Measurements from ENCODE around the gene ANKRD30A.

ANKRD30A gene

DNA sequence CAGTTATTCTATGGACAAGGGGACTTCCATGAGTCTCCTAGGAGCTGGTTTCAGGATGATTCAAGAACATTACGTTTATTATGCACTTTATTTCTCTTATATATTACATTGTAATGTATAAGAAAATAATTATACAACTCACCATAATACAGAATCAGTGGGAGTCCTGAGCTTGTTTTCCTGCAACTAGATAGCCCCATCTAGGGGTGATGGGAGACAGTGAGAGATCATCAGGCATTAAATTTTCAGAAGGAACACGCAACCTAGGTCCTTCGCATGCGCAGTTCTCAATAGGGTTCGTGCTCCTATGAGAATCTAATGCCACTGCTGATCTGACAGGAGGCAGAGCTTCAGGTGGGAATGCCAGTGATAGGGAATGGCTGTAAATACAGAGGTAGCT, 137.9 kb downstream of the ANKRD30A start:
- Histone ChIP-seq H3K4me1 (ENCODE audit: control insufficient read depth, insufficient read depth, low read length) (no peaks in the 10 kb centered on the region), H3K27ac (ENCODE audit: low read depth, low read length) (no peak overlapping the region), H3K9ac (ENCODE audit: low read length) (no peak overlapping the region), H3K36me3 (ENCODE audit: control insufficient read depth, insufficient read depth, low read length) (no peaks in the 10 kb centered on the region), H3K4me3 (ENCODE audit: low read depth, low read length) (no peak overlapping the region), H3K27me3 (ENCODE audit: control insufficient read depth, insufficient read depth, low read length) (no peaks in the 10 kb centered on the region), H3K9me3 (ENCODE audit: control insufficient read depth, insufficient read depth, low read depth, low read length) (peaks cover 21% of the 10 kb centered on the region; the same call in 1 of the 2 replicates)

DNA sequence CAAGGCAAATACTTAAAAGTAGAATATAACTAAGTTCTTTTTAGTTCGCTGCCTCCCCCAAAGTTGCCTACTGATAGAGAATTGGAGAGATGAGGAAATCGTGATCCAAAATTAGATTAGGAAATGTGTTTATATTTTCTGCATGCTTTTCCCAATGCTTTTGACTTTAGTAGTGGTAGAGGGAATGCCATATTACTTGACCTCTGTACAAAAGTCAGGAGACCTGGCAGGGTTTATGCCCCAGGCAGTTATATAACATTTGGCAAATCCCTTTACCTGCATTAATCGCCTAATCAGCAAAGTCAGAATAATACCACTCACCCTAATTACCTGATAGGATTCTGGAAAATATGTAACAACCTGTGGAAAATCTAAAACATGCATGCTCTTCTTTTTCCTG, 142.9 kb downstream of the ANKRD30A start:
- peaks cover 33% of the 10 kb centered on the region; the same call in 1 of the 2 replicates for H3K9me3 ChIP-seq (ENCODE audit: control insufficient read depth, insufficient read depth, low read depth, low read length)
- H3K9ac ChIP-seq (ENCODE audit: low read length), result no peak overlapping the region
- H3K4me3 ChIP-seq (ENCODE audit: low read depth, low read length), result no peak overlapping the region
- no peak overlapping the region for H3K27ac ChIP-seq (ENCODE audit: low read depth, low read length)
- no peaks in the 10 kb centered on the region for H3K36me3 ChIP-seq (ENCODE audit: control insufficient read depth, insufficient read depth, low read length)
- H3K4me1 ChIP-seq (ENCODE audit: control insufficient read depth, insufficient read depth, low read length), result no peaks in the 10 kb centered on the region
- no peaks in the 10 kb centered on the region for H3K27me3 ChIP-seq (ENCODE audit: control insufficient read depth, insufficient read depth, low read length)

DNA sequence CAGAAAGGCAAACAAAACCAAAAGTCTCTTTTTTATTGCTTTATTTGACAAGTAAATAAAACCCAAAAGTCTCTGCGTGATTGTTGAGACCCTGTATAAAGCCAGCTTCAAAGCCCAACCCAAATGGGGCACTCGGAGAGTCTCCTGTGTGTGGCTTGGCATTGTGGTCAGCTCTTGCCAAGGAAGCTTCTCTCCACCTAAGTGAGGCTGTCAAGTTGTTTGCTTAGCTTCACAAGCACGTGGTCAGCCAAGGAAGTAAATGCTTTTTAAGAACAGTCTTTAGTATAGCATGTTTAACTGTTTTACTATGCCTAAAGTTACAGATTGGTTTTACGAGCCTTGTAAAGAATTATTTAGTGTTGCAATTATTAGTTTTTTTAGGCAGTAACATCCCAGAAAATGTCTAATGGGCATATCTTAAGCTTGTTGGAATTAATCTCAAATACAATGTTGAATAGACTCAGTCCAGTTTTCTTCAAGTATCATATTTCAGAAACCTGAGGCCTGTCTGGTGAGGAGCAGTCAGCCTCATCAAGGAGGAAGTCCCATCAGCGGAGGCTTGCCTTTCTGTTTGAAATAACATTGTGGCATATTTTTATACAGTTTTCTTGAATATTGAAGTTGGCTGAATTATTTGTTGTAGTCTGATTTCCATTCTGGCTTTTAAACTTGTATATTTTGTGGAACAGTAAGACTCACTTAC, 144.3 kb downstream of the ANKRD30A start:
- no peaks in the 10 kb centered on the region for H3K36me3 ChIP-seq (ENCODE audit: control insufficient read depth, insufficient read depth, low read length)
- H3K9me3 ChIP-seq (ENCODE audit: control insufficient read depth, insufficient read depth, low read depth, low read length), result peaks cover 29% of the 10 kb centered on the region; the same call in 1 of the 2 replicates
- no peaks in the 10 kb centered on the region for H3K27me3 ChIP-seq (ENCODE audit: control insufficient read depth, insufficient read depth, low read length)
- no peaks in the 10 kb centered on the region for H3K4me1 ChIP-seq (ENCODE audit: control insufficient read depth, insufficient read depth, low read length)
- no peak overlapping the region for H3K9ac ChIP-seq (ENCODE audit: low read length)
- H3K4me3 ChIP-seq (ENCODE audit: low read depth, low read length), result no peak overlapping the region
- H3K27ac ChIP-seq (ENCODE audit: low read depth, low read length), result no peak overlapping the region

- Histone ChIP-seq H3K4me1 (ENCODE audit: control insufficient read depth, insufficient read depth, low read length) (no peaks in the 10 kb centered on the region), H3K36me3 (ENCODE audit: control insufficient read depth, insufficient read depth, low read length) (no peaks in the 10 kb centered on the region), H3K9me3 (ENCODE audit: control insufficient read depth, insufficient read depth, low read depth, low read length) (peaks cover 39% of the 10 kb centered on the region; the same call in 1 of the 2 replicates), H3K4me3 (ENCODE audit: low read depth, low read length) (no peak overlapping the region), H3K27ac (ENCODE audit: low read depth, low read length) (no peak overlapping the region), H3K27me3 (ENCODE audit: control insufficient read depth, insufficient read depth, low read length) (no peaks in the 10 kb centered on the region), H3K9ac (ENCODE audit: low read length) (no peak overlapping the region)
Observed at GRCh38 chr10:37275216-37275777, 149.9 kb downstream of the ANKRD30A start.

DNA sequence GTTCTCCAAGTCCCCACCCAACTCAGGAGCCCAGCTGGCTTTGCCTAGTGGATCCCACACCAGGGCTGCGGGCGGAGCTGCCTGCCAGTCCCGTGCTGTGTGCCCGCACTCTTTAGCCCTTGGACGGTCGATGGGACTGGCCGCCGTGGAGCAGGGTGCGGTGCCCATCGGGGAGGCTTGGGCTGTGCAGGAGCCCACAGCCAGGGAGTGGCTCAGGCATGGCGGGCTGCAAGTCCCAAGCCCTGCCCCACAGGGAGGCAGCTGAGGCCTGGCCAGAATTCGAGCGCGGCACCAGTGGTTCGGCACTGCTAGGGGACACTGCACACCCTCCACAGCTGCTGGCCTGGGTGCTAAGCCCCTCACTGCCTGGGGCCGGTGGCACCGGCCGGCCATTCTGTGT, 159.7 kb downstream of the ANKRD30A start:
- Histone ChIP-seq H3K4me3 (ENCODE audit: low read depth, low read length) (no peak overlapping the region), H3K36me3 (ENCODE audit: control insufficient read depth, insufficient read depth, low read length) (no peaks in the 10 kb centered on the region), H3K9ac (ENCODE audit: low read length) (no peak overlapping the region), H3K27ac (ENCODE audit: low read depth, low read length) (no peak overlapping the region), H3K9me3 (ENCODE audit: control insufficient read depth, insufficient read depth, low read depth, low read length) (peaks cover 56% of the 10 kb centered on the region), H3K27me3 (ENCODE audit: control insufficient read depth, insufficient read depth, low read length) (no peaks in the 10 kb centered on the region), H3K4me1 (ENCODE audit: control insufficient read depth, insufficient read depth, low read length) (no peaks in the 10 kb centered on the region)

- H3K36me3 ChIP-seq (ENCODE audit: control insufficient read depth, insufficient read depth, low read length), result no peaks in the 10 kb centered on the region
- H3K4me3 ChIP-seq (ENCODE audit: low read depth, low read length), result no peak overlapping the region
- no peaks in the 10 kb centered on the region for H3K27me3 ChIP-seq (ENCODE audit: control insufficient read depth, insufficient read depth, low read length)
- H3K4me1 ChIP-seq (ENCODE audit: control insufficient read depth, insufficient read depth, low read length), result no peaks in the 10 kb centered on the region
- peaks cover 47% of the 10 kb centered on the region for H3K9me3 ChIP-seq (ENCODE audit: control insufficient read depth, insufficient read depth, low read depth, low read length)
- no peak overlapping the region for H3K9ac ChIP-seq (ENCODE audit: low read length)
- no peak overlapping the region for H3K27ac ChIP-seq (ENCODE audit: low read depth, low read length)
Observed at GRCh38 chr10:37289833-37290464, 164.6 kb downstream of the ANKRD30A start.

DNA sequence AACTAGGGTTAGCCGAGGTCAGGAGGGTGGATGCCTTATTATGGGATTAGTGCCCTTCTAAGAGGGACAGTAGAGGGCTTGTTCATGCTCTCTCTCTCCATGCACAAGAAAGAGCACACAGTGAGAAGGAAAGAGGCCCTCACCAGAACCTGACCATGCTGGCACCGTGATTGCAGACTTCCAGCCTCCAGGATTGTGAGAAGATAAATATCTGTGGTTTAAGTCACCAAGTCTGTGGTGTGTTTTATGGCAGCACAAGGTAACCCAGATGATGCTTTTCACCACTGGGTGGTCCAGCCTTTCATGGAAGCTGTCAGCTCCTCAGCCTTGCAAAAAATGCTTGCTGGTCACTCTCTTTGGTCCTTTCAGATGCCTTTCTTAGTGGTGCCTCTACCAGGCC, 175.9 kb downstream of the ANKRD30A start:
- Histone ChIP-seq H3K27me3 (ENCODE audit: control insufficient read depth, insufficient read depth, low read length) (no peaks in the 10 kb centered on the region; the same call in 1 of the 2 replicates), H3K9ac (ENCODE audit: low read length) (no peak overlapping the region), H3K9me3 (ENCODE audit: control insufficient read depth, insufficient read depth, low read depth, low read length) (peaks cover 74% of the 10 kb centered on the region; the same call in 1 of the 2 replicates), H3K4me3 (ENCODE audit: low read depth, low read length) (no peak overlapping the region), H3K4me1 (ENCODE audit: control insufficient read depth, insufficient read depth, low read length) (no peaks in the 10 kb centered on the region), H3K36me3 (ENCODE audit: control insufficient read depth, insufficient read depth, low read length) (no peaks in the 10 kb centered on the region), H3K27ac (ENCODE audit: low read depth, low read length) (no peak overlapping the region)

DNA sequence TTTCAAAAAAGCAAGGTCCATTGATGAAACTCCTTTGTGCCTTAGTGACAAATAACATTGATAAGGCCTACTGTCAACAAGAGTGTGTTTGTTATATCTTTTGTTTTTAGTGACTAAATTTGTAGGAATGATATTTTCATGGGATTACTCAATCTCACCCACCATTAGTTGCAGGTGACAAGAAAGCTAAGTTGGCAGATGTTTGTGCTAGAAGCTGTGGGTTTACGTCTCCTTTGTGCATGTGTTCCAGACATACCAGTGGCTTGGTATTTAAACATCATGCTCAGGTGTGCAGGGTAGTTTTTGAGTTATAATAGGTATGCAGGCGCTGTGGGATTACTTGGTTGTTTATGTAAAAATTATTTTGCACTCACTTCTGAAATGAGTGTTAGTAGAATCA, 178.6 kb downstream of the ANKRD30A start:
- Histone ChIP-seq H3K27me3 (ENCODE audit: control insufficient read depth, insufficient read depth, low read length) (no peaks in the 10 kb centered on the region), H3K4me3 (ENCODE audit: low read depth, low read length) (no peak overlapping the region), H3K4me1 (ENCODE audit: control insufficient read depth, insufficient read depth, low read length) (no peaks in the 10 kb centered on the region), H3K9ac (ENCODE audit: low read length) (no peak overlapping the region), H3K9me3 (ENCODE audit: control insufficient read depth, insufficient read depth, low read depth, low read length) (peaks cover 69% of the 10 kb centered on the region; the same call in 1 of the 2 replicates), H3K27ac (ENCODE audit: low read depth, low read length) (no peak overlapping the region), H3K36me3 (ENCODE audit: control insufficient read depth, insufficient read depth, low read length) (no peaks in the 10 kb centered on the region)

DNA sequence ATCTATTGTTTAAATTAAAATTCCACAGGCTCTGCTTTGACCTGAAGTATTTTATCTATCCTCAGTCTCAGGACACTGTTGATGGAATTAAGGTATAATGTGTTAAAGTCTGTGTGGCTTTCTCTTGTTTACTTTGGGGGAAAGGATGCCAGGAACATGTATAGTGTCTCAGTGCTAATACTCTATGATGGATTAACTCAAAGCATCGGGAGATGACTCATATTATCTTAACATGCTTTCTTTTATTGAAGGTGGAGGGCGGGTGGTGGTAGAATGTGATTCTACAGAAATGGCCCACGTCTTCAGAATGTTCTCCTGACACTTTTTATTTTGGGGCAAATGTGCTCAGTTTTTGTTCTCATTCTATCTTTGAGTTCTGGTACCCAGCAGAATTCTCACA, 189.0 kb downstream of the ANKRD30A start:
- peaks cover 41% of the 10 kb centered on the region; the same call in 1 of the 2 replicates for H3K9me3 ChIP-seq (ENCODE audit: control insufficient read depth, insufficient read depth, low read depth, low read length)
- no peaks in the 10 kb centered on the region for H3K4me1 ChIP-seq (ENCODE audit: control insufficient read depth, insufficient read depth, low read length)
- H3K4me3 ChIP-seq (ENCODE audit: low read depth, low read length), result no peak overlapping the region
- no peaks in the 10 kb centered on the region for H3K36me3 ChIP-seq (ENCODE audit: control insufficient read depth, insufficient read depth, low read length)
- H3K9ac ChIP-seq (ENCODE audit: low read length), result no peak overlapping the region
- no peaks in the 10 kb centered on the region for H3K27me3 ChIP-seq (ENCODE audit: control insufficient read depth, insufficient read depth, low read length)
- H3K27ac ChIP-seq (ENCODE audit: low read depth, low read length), result no peak overlapping the region

DNA sequence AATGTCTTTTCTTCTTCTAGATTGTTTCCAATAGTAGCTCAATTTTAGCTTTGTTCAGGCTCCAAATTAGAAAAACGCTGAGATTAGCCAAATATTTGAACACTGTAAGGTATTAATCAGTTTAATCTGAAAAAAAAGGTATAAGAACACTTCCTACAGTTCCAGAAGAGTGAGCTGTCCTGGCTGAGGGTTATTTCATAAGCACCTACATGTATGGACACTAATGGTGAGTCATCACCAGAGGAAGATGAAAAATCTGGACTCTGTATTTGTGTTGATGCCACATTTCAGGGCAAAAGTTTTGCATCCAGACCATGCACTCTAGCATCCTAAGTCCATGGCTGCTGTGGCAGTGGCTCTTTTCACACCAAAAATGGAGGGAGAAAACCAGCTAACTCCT, 189.5 kb downstream of the ANKRD30A start:
- H3K36me3 ChIP-seq (ENCODE audit: control insufficient read depth, insufficient read depth, low read length), result no peaks in the 10 kb centered on the region
- H3K27ac ChIP-seq (ENCODE audit: low read depth, low read length), result no peak overlapping the region
- H3K9me3 ChIP-seq (ENCODE audit: control insufficient read depth, insufficient read depth, low read depth, low read length), result peaks cover 43% of the 10 kb centered on the region; the same call in 1 of the 2 replicates
- H3K27me3 ChIP-seq (ENCODE audit: control insufficient read depth, insufficient read depth, low read length), result no peaks in the 10 kb centered on the region
- no peak overlapping the region for H3K9ac ChIP-seq (ENCODE audit: low read length)
- H3K4me3 ChIP-seq (ENCODE audit: low read depth, low read length), result no peak overlapping the region
- H3K4me1 ChIP-seq (ENCODE audit: control insufficient read depth, insufficient read depth, low read length), result no peaks in the 10 kb centered on the region

DNA sequence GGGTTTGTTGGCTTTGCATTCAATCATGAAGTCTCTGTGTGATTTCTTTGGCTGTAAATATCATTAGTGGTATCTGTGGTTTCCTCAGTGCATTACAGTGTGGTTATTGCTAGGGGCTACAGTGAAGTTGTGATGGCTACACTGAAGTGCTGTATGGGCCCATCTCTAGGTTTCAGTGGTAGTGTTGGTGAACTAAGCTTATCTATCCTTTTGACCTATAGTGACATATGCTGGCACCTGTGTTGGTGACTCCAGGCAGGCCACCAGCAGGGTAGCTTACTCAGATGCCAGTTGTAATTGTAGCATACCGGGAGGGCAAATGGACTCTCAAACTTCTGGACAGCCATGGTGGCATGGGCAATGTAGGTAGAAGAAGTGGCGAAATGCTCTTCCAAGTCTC, 219.0 kb downstream of the ANKRD30A start:
- Histone ChIP-seq H3K27ac (ENCODE audit: low read depth, low read length) (no peak overlapping the region), H3K9me3 (ENCODE audit: control insufficient read depth, insufficient read depth, low read depth, low read length) (peaks cover 57% of the 10 kb centered on the region; the same call in 1 of the 2 replicates), H3K27me3 (ENCODE audit: control insufficient read depth, insufficient read depth, low read length) (no peaks in the 10 kb centered on the region), H3K9ac (ENCODE audit: low read length) (no peak overlapping the region), H3K4me1 (ENCODE audit: control insufficient read depth, insufficient read depth, low read length) (no peaks in the 10 kb centered on the region), H3K36me3 (ENCODE audit: control insufficient read depth, insufficient read depth, low read length) (no peaks in the 10 kb centered on the region), H3K4me3 (ENCODE audit: low read depth, low read length) (no peak overlapping the region)

Measured in HUES6 (cell line).